ENCODE measurements around the gene BAIAP3.

DNA sequence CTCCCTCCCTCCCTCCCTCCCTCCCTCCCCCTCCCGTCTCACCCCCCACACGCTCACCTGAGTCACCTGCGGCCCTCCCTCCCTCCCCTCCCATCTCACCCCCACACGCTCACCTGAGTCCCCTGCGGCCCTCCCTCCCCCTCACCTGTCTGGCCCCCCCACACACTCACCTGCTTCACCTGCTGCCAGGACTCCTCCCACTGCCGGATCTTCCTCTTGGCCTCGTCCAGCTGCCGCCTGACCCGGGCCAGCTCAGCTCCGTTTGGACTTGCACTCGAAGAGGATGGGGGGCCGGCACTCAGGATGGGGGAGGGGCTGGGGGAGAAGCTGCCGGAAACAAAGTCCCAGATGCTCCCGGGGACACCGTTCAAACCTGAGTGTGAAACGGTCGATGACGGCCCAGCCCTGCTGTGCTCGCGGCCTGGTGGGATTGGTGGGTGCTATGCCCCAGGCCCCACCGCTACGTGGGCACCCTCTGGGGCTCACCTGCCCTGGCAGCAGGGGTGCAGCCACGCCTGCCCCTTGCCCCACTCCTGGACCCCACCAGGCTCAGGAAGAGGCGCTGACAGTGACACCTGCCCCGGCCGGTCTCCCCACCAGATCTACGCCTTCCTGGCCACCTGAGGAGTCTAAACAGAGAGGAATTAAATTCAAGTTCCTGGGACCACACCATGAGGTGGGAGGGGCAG is 34.2 kb downstream of the BAIAP3 start:
- TF ChIP-seq EZH2 (IDR thresholded peaks at IDR 0.05; ENCODE audit: borderline replicate concordance, low read depth, low read length, severe bottlenecking) (no peak), POLR2AphosphoS5 (IDR thresholded peaks at IDR 0.05; ENCODE audit: insufficient read depth, low read depth, low read length) (no peak), POLR2A (IDR thresholded peaks at IDR 0.05; ENCODE audit: low read depth, low read length) (no peak), JUN (IDR thresholded peaks at IDR 0.05; ENCODE audit: borderline replicate concordance, insufficient read depth, insufficient read length, low read depth) (no peak), GATA2 (IDR thresholded peaks at IDR 0.05; ENCODE audit: insufficient read depth, insufficient read length, low read depth, low read length) (no peak), MAX (IDR thresholded peaks at IDR 0.05; ENCODE audit: insufficient read depth, insufficient read length) (no peak), MYC (IDR thresholded peaks at IDR 0.05; ENCODE audit: low read depth, low read length) (no peak), FOS (IDR thresholded peaks at IDR 0.05; ENCODE audit: borderline replicate concordance, insufficient read depth, low read length) (no peak)
- TF ChIP-seq, protein P1, sequence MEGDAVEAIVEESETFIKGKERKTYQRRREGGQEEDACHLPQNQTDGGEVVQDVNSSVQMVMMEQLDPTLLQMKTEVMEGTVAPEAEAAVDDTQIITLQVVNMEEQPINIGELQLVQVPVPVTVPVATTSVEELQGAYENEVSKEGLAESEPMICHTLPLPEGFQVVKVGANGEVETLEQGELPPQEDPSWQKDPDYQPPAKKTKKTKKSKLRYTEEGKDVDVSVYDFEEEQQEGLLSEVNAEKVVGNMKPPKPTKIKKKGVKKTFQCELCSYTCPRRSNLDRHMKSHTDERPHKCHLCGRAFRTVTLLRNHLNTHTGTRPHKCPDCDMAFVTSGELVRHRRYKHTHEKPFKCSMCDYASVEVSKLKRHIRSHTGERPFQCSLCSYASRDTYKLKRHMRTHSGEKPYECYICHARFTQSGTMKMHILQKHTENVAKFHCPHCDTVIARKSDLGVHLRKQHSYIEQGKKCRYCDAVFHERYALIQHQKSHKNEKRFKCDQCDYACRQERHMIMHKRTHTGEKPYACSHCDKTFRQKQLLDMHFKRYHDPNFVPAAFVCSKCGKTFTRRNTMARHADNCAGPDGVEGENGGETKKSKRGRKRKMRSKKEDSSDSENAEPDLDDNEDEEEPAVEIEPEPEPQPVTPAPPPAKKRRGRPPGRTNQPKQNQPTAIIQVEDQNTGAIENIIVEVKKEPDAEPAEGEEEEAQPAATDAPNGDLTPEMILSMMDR (IDR thresholded peaks at IDR 0.05; ENCODE audit: extremely low read depth in 1 of 2, insufficient read depth in 1 of 2, low read depth in 1 of 2, low read length in 2 of 2) = no peak
